Mesendoderm (in vitro differentiated cells): ENCODE data around the gene COG7.

Source experiments
- DNase-seq: peaks from one replicate; pipeline ENCODE4 v3.0.0; 2013
- H2AK5ac ChIP-seq: 2 replicates; pipeline ENCODE4 v1.6.1; 2013; ENCODE audit warnings: low read length, inconsistent platforms
- H2BK120ac ChIP-seq: 2 replicates; pipeline ENCODE4 v1.6.1; 2013; ENCODE audit warnings: low read depth, mild to moderate bottlenecking, low read length, moderate library complexity, mixed read lengths
- H2BK15ac ChIP-seq: replicated peaks from 2 replicates; pipeline ENCODE4 v1.6.1; 2013; ENCODE audit warnings: low read depth, mild to moderate bottlenecking, moderate library complexity
- H2BK5ac ChIP-seq: 2 replicates; pipeline ENCODE4 v1.6.1; 2013; ENCODE audit warnings: low read length, inconsistent platforms
- H3K18ac ChIP-seq: 2 replicates; pipeline ENCODE4 v1.6.1; 2013; ENCODE audit warnings: mild to moderate bottlenecking, low read length, mixed read lengths
- H3K23ac ChIP-seq: one replicate; pipeline ENCODE4 v1.6.1; 2013; ENCODE audit warnings: low read length
- H3K27ac ChIP-seq: 2 replicates; pipeline ENCODE4 v1.5.1; 2013; ENCODE audit warnings: low read depth, mild to moderate bottlenecking, inconsistent platforms, low read length, moderate library complexity
- H3K27me3 ChIP-seq: 2 replicates; pipeline ENCODE4 v1.6.1; 2013; ENCODE audit warnings: low read length, control low read depth, mild to moderate bottlenecking, inconsistent platforms; ENCODE audit not compliant: insufficient read depth, poor library complexity
- H3K36me3 ChIP-seq: 2 replicates; pipeline ENCODE4 v1.6.1; 2013; ENCODE audit warnings: low read length, inconsistent platforms; ENCODE audit not compliant: control insufficient read depth, insufficient read depth
- H3K4ac ChIP-seq: one replicate; pipeline ENCODE4 v1.6.1; 2013; ENCODE audit warnings: low read depth, mild to moderate bottlenecking, low read length, moderate library complexity
- H3K4me1 ChIP-seq: 2 replicates; pipeline ENCODE4 v1.6.1; 2013; ENCODE audit warnings: low read depth, low read length, inconsistent platforms; ENCODE audit not compliant: control insufficient read depth
- H3K4me2 ChIP-seq: 2 replicates; pipeline ENCODE4 v1.6.1; 2013; ENCODE audit warnings: low read length
- H3K4me3 ChIP-seq: 2 replicates; pipeline ENCODE4 v1.5.1; 2013; ENCODE audit warnings: mild to moderate bottlenecking, low read length
- H3K56ac ChIP-seq: one replicate; pipeline ENCODE4 v1.6.1; 2013; ENCODE audit warnings: low read length
- H3K79me1 ChIP-seq: 2 replicates; pipeline ENCODE4 v1.6.1; 2013; ENCODE audit warnings: low read length, inconsistent platforms
- H3K79me2 ChIP-seq: 2 replicates; pipeline ENCODE4 v1.6.1; 2013; ENCODE audit warnings: mild to moderate bottlenecking, low read length; ENCODE audit not compliant: control insufficient read depth, insufficient read depth
- H3K9ac ChIP-seq: 2 replicates; pipeline ENCODE4 v1.6.1; 2013; ENCODE audit warnings: low read length, inconsistent platforms
- H4K5ac ChIP-seq: one replicate; pipeline ENCODE4 v1.6.1; 2013; ENCODE audit warnings: low read length
- H4K8ac ChIP-seq: one replicate; pipeline ENCODE4 v1.6.1; 2013; ENCODE audit warnings: low read depth, mild to moderate bottlenecking, control low read depth, low read length, moderate library complexity
- WGBS: extraction: QIAGEN DNeasy Blood & Tissue Kit; methylation state at CpG from one replicate; pipeline ENCODE4 v1.1.7; 2013; ENCODE audit warnings: low lambda C conversion rate, missing lambda C conversion rate; ENCODE audit not compliant: insufficient coverage; ENCODE audit errors: extremely low coverage; 5-methylcytosine and 5-hydroxymethylcytosine counted together

Gene COG7

DNA sequence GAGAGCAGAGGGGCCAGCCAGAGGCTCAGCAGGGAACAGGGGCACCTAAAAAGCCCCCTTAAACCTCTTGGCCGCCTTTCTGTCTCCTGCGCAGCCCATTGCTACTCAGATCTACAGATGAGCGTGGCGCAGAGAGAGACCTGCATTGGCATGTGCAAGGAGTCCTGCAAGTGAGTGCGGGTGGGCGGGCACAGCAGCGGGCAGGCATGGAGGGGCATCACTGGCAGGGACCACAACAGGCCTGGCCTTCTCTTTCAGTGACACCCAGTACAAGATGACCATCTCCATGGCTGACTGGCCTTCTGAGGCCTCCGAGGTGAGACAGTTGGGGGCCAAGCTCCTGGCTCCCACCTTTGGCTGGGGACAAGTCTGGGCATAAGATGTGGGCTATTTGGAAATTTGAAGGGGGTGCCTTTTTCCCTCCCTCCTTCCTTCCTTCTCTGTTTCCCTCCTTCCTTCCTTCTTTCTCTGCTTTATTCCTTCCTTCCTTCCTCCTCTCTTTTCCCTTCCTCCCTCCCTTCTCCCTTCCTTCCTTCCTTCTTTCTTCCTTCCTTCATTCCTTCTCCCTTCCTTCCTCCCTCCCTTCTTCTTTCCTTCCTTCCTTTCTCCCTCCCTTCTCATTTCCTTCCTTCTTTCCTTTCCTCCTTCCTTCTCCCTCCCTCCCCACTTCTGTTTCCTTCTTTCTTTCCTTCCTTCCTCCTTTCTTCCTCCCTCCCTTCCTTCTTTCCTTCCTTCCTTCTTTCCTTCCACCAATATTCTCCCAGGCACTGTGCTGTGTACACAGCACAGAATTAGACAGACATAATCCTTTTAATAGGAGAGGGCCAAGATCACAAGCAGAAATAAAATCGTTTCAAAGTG lies 75.7 kb downstream of the COG7 start:
- Histone ChIP-seq H4K8ac (no peak overlapping the region), H3K27me3 (no peaks in the 10 kb centered on the region), H2BK120ac (no peak overlapping the region), H3K9ac (no peak overlapping the region), H3K36me3 (no peaks in the 10 kb centered on the region), H3K4me2 (no peak overlapping the region), H2AK5ac (no peak overlapping the region), H2BK15ac (no peak overlapping the region), H3K4me3 (no peak overlapping the region), H2BK5ac (no peak overlapping the region), H4K5ac (no peak overlapping the region), H3K56ac (no peak overlapping the region), H3K4ac (no peak overlapping the region), H3K79me2 (no peaks in the 10 kb centered on the region), H3K79me1 (no peaks in the 10 kb centered on the region), H3K23ac (no peak overlapping the region), H3K18ac (no peak overlapping the region), H3K4me1 (no peaks in the 10 kb centered on the region), H3K27ac (no peak overlapping the region)
- no CpG with 5 or more reads among the region's 9 CpGs for WGBS
- DNase-seq: no peak

DNA sequence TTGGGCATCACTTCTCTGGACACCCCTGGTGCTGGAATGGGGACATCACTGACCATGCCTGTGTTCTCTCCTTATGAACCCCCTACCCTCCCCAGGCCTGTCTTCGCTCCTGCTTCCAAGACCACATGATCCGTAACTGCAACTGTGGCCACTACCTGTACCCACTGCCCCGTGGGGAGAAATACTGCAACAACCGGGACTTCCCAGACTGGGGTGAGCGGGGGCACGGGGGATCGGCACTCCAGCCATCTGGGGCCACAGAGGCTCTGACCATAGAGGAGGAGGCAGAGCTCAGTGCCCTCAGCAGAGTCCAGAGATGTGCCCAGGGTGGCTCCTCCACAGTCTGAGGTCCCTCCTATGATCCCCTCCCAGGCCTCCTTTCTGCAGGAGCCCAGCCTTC lies 77.3 kb downstream of the COG7 start:
- Histone ChIP-seq H2AK5ac (no peak overlapping the region), H3K36me3 (no peaks in the 10 kb centered on the region), H3K9ac (no peak overlapping the region), H2BK15ac (no peak overlapping the region), H3K4me1 (no peaks in the 10 kb centered on the region), H3K56ac (no peak overlapping the region), H3K79me1 (no peaks in the 10 kb centered on the region), H4K8ac (no peak overlapping the region), H2BK120ac (no peak overlapping the region), H4K5ac (no peak overlapping the region), H3K23ac (no peak overlapping the region), H3K27ac (no peak overlapping the region), H2BK5ac (no peak overlapping the region), H3K27me3 (no peaks in the 10 kb centered on the region), H3K4me3 (no peak overlapping the region), H3K4me2 (no peak overlapping the region), H3K79me2 (no peaks in the 10 kb centered on the region), H3K4ac (no peak overlapping the region), H3K18ac (no peak overlapping the region)
- no CpG with 5 or more reads among the region's 7 CpGs for WGBS
- DNase-seq: no peak

DNA sequence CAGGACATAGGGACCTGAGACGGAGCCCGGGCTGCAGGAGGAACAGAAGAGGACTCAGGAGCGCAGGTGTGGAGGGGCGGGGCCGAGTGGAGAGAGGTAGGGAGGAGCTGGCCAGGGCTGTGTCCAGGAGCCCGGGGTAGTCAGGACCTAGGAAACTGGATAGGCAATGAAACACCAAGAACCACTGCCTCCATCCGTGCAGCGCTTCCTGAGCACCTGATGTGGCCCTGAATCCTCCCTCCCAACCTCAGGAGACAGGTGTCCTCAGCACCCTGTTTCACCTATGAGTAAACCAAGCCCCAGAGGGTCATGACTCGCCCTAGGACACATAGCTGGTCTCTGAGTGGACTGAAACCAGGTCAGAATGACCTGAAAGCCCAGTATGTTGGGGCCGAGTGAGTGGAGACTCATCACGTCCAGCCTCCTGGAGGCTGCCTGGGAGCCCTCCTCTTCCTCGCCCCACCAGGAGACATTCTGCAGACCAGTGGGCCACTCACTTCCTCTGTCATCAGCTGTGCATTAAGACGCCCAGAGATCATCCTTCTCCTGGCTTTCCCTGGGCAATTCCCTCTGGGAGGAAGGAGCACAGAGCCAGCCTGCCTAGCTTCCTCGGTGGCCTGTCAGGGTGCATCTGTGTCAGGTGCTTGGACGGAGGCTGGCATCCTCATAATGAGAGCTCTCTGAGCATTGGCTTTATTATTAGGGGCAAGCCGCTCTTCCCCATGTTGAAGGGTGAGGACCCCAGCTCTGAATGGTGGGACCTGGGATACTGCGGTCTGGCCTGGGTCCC lies 78.1 kb downstream of the COG7 start:
- Histone ChIP-seq H3K9ac (no peak overlapping the region), H3K23ac (no peak overlapping the region), H3K4me3 (no peak overlapping the region), H2BK5ac (no peak overlapping the region), H3K4me2 (no peak overlapping the region), H3K27ac (no peak overlapping the region), H4K8ac (no peak overlapping the region), H3K18ac (no peak overlapping the region), H3K4ac (no peak overlapping the region), H2BK120ac (no peak overlapping the region), H4K5ac (no peak overlapping the region), H3K27me3 (no peaks in the 10 kb centered on the region), H3K79me1 (no peaks in the 10 kb centered on the region), H3K56ac (no peak overlapping the region), H3K79me2 (no peaks in the 10 kb centered on the region), H2BK15ac (no peak overlapping the region), H3K36me3 (no peaks in the 10 kb centered on the region), H2AK5ac (no peak overlapping the region), H3K4me1 (no peaks in the 10 kb centered on the region)
- WGBS: no CpG with 5 or more reads among the region's 17 CpGs
- DNase-seq: no peak

DNA sequence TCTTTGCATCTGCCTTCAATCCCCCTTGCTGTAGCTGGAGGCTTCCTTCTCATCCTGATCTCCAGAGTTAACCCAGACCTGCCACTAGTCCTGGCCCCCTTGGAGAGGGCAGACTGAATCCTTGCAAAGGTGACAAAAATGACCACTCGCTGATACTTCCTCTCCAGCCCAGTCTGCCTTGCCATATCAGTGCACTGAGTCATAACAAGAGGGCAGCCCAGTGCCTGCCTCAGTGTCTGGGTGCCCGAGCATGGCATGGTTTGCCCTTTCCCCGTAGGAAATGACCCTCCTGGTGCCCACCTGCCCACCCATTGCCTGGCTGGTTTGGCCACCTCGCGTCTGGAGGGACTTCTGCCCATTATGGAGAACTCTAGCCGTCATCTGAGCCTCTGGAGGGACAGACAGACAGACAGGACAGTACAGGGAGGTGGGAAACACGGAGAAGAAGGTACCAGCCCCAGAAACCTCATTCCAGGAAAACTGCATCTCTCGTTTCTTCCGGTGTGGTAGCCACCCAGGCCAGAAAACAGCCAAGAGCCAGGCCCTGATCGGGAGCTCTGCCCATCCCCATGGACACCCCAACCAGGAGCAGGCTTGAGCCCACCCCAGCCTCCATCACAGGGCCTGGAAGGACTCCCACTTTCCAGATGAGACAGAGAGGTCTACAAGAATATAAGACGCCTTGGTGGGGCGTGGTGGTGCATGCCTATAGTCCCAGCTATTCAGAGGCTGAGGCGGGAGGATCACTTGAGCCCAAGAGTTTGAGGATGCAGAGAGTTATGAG lies 79.4 kb downstream of the COG7 start:
- H3K9ac ChIP-seq: no peak overlapping the region
- no peaks in the 10 kb centered on the region for H3K36me3 ChIP-seq
- H2BK120ac ChIP-seq: no peak overlapping the region
- WGBS: no CpG with 5 or more reads among the region's 13 CpGs
- no peak overlapping the region for H3K23ac ChIP-seq
- H2BK15ac ChIP-seq: no peak overlapping the region
- H3K27me3 ChIP-seq: no peaks in the 10 kb centered on the region
- H3K18ac ChIP-seq: no peak overlapping the region
- H3K4me1 ChIP-seq: no peaks in the 10 kb centered on the region
- H3K79me2 ChIP-seq: no peaks in the 10 kb centered on the region
- H2AK5ac ChIP-seq: no peak overlapping the region
- no peak overlapping the region for H3K4me2 ChIP-seq
- no peak overlapping the region for H3K56ac ChIP-seq
- DNase-seq: no peak
- H2BK5ac ChIP-seq: no peak overlapping the region
- no peak overlapping the region for H3K4ac ChIP-seq
- H3K4me3 ChIP-seq: no peak overlapping the region
- no peak overlapping the region for H4K8ac ChIP-seq
- no peak overlapping the region for H3K27ac ChIP-seq
- no peak overlapping the region for H4K5ac ChIP-seq
- no peaks in the 10 kb centered on the region for H3K79me1 ChIP-seq

DNA sequence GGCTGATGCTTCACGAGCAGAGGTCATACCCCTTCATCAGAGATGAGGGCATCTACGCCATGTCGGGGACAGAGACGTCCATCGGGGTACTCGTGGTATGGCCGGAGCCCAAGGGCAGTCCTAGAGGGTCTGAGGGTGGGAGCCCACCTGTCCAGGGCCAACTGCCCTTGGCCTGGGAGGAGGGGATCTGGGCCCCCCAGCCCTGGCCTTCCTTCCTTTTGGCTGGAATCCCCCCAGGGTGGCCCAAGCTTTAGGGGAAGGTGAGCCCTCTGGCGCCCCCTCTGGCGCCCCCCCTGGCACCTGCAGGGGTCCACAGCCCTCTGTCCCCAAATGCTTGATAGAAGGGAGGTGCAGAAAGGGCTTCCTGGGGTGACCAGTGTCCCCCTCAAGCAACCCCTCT lies 81.6 kb downstream of the COG7 start:
- Histone ChIP-seq H3K4ac (no peak overlapping the region), H3K27me3 (no peaks in the 10 kb centered on the region), H3K23ac (no peak overlapping the region), H2BK15ac (no peak overlapping the region), H3K79me2 (no peaks in the 10 kb centered on the region), H3K18ac (no peak overlapping the region), H3K27ac (no peak overlapping the region), H2BK5ac (no peak overlapping the region), H3K79me1 (no peaks in the 10 kb centered on the region), H3K4me1 (no peaks in the 10 kb centered on the region), H2AK5ac (no peak overlapping the region), H3K4me3 (no peak overlapping the region), H4K5ac (no peak overlapping the region), H3K56ac (no peak overlapping the region), H3K36me3 (no peaks in the 10 kb centered on the region), H3K9ac (no peak overlapping the region), H2BK120ac (no peak overlapping the region), H3K4me2 (no peak overlapping the region), H4K8ac (no peak overlapping the region)
- WGBS: no CpG with 5 or more reads among the region's 9 CpGs
- DNase-seq: no peak
